Measurements from ENCODE around the gene TMEM255A.

The TMEM255A gene

DNA sequence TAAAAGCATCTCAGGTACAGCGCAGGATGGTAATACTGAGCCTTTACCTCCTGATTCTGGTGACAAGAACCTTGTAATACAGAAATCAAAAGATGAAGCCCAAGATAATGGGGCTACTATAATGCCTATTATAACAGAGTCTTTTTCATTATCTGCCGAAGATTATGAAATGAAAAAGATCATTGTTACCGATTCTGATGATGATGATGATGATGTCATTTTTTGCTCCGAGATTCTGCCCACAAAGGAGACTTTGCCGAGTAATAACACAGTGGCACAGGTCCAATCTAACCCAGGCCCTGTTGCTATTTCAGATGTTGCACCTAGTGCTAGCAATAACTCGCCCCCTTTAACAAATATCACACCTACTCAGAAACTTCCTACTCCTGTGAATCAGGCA, 57.5 kb downstream of the TMEM255A start:
- H3K27me3 ChIP-seq (ENCODE audit: insufficient read depth, poor library complexity, severe bottlenecking) = no peaks in the 10 kb centered on the region
- TF ChIP-seq, protein P1, sequence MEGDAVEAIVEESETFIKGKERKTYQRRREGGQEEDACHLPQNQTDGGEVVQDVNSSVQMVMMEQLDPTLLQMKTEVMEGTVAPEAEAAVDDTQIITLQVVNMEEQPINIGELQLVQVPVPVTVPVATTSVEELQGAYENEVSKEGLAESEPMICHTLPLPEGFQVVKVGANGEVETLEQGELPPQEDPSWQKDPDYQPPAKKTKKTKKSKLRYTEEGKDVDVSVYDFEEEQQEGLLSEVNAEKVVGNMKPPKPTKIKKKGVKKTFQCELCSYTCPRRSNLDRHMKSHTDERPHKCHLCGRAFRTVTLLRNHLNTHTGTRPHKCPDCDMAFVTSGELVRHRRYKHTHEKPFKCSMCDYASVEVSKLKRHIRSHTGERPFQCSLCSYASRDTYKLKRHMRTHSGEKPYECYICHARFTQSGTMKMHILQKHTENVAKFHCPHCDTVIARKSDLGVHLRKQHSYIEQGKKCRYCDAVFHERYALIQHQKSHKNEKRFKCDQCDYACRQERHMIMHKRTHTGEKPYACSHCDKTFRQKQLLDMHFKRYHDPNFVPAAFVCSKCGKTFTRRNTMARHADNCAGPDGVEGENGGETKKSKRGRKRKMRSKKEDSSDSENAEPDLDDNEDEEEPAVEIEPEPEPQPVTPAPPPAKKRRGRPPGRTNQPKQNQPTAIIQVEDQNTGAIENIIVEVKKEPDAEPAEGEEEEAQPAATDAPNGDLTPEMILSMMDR (IDR thresholded peaks at IDR 0.05; ENCODE audit: poor library complexity, severe bottlenecking) = no peak
- peaks cover 19% of the 10 kb centered on the region; the same call in 1 of the 2 replicates for H3K36me3 ChIP-seq (ENCODE audit: low read depth)
- no peak overlapping the region for H3K27ac ChIP-seq (ENCODE audit: poor library complexity, severe bottlenecking)
- H3K9me3 ChIP-seq (ENCODE audit: severe bottlenecking) = no peaks in the 10 kb centered on the region
- H3K4me3 ChIP-seq (ENCODE audit: severe bottlenecking) = no peak overlapping the region
- peaks cover 3% of the 10 kb centered on the region for H3K4me1 ChIP-seq (ENCODE audit: insufficient read depth, poor library complexity, severe bottlenecking)
- ATAC-seq (ENCODE audit: low read depth) = no peak
- DNase-seq (ENCODE audit: low spot score) = no peak

DNA sequence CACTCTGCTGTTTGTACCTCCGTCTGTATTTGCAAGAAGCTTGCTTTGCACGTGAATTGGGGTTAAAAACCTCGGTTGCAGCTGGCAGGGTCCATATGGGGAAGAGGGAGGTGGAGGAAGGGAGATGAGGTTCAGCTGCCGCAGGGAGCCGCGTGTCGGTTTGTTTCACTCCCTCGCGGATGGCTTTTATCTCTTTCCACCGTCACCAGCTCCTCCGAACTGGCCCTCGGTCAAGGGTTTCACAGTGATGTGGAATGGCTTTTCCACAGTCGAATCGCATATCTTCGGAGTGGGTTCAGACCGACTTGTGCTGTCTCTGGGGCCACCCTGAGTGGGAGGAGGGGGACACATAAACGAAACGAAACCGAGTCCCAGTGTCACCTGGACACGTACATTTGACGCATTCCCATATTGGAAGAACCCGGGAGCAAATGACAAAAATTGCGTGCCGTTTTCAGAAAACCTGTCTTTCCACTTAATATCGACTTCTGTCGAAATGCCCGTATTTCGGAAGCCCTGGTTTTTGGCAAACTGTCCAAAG, 59.7 kb downstream of the TMEM255A start:
- peaks cover 19% of the 10 kb centered on the region; the same call in 1 of the 2 replicates for H3K36me3 ChIP-seq (ENCODE audit: low read depth)
- H3K4me1 ChIP-seq (ENCODE audit: insufficient read depth, poor library complexity, severe bottlenecking) = peaks cover 3% of the 10 kb centered on the region
- ATAC-seq (ENCODE audit: low read depth) = no peak
- peak overlapping the region; percentile 42 for H3K4me3 ChIP-seq (ENCODE audit: severe bottlenecking)
- TF ChIP-seq, protein P1 (IDR thresholded peaks at IDR 0.05; ENCODE audit: poor library complexity, severe bottlenecking) = no peak
- H3K27me3 ChIP-seq (ENCODE audit: insufficient read depth, poor library complexity, severe bottlenecking) = no peaks in the 10 kb centered on the region
- H3K9me3 ChIP-seq (ENCODE audit: severe bottlenecking) = no peaks in the 10 kb centered on the region
- DNase-seq (ENCODE audit: low spot score) = no peak
- peak overlapping the region; percentile 65 for H3K27ac ChIP-seq (ENCODE audit: poor library complexity, severe bottlenecking)

DNA sequence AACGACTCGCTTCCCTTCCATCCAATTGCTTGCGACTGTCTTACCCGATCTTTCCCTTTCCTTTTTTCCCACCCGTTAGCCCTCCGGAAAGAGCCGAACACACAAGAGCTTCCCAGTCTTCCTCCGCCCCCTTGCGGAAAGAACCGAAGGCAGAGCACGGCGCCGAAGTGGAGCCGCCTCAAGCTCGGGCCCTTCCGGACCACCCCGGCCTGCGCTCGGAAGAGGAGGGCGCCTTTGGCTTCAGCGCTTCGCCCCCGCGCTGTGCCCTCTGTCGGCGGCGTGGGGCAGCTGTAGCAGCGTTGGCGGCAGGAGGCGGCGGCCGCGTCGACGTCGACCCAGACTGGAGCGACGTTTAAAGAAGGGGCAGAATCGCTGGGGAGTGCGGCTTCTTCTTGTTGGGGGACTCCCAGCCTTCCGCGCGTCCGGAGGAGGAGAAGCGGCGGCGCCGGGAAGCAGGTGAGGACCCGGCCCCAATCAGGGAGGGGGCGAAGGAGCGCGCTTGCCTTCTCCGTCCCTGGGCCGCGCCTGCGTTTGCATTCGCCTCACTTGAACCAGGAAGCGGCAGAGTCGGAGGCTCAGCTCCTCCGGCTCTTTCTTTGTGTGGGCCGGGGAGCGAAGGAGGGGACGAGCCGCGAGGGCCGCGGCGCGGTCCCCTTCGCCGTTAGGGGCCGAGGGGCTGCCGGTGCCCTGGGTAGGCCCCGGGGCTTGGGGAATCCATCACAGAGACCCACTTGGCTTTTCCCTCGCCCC, 60.6 kb downstream of the TMEM255A start, which contains the start of gene ZBTB33:
TSS of gene ZBTB33 (plus strand) at position 291 of the 750 bp plus-strand sequence. CDS start 2,604 bp downstream, outside the sequence.
- peak; percentile 98 for ATAC-seq (ENCODE audit: low read depth)
- Histone ChIP-seq H3K36me3 (ENCODE audit: low read depth) (peaks cover 19% of the 10 kb centered on the region; the same call in 1 of the 2 replicates), H3K27ac (ENCODE audit: poor library complexity, severe bottlenecking) (peak within 1 kb of the TSS; percentile 65), H3K4me1 (ENCODE audit: insufficient read depth, poor library complexity, severe bottlenecking) (peaks cover 3% of the 10 kb centered on the region), H3K27me3 (ENCODE audit: insufficient read depth, poor library complexity, severe bottlenecking) (no peaks in the 10 kb centered on the region), H3K9me3 (ENCODE audit: severe bottlenecking) (no peaks in the 10 kb centered on the region), H3K4me3 (ENCODE audit: severe bottlenecking) (peak within 1 kb of the TSS; percentile 42)
- TF ChIP-seq, protein P1 (IDR thresholded peaks at IDR 0.05; ENCODE audit: poor library complexity, severe bottlenecking) = peak; percentile 69
- DNase-seq (ENCODE audit: low spot score) = peak; percentile 85

DNA sequence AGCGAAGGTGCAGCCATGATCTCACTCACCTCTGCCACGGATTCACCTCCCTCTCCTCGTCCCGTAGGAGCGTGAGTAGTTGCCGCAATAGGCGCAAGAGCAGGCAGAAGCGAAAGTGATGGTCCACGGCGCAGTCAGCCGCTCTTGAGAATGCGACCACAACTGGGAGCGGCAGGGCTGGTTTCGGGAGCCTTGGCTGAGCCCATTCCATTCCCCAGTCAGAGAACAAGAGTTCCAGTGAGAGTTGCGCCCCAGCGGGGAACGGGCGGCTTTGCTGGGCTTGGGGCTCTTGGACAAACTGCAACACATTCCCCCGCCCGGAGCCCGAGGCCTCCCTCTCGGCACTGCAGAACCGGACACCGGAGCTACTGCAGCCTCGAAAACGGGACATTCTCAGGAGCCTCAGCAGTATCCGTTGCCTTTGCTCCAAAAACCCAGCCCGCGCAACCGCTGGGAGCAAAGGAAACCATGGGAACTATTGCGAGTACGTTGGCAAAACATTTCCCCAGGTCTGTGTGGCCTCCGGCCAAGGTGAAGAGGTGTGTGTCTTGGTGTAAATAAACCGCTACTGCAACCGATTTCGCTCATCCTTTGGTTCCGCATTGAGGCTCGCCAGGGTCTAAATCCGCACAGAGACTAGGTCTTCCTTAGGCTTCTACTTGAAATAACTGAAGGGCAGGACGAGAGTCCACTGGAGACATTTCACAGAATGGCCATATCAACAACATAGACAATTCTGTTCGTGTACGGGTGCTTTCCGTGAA, 66.3 kb downstream of the TMEM255A start:
- TF ChIP-seq, protein P1 (IDR thresholded peaks at IDR 0.05; ENCODE audit: poor library complexity, severe bottlenecking) = no peak

More for the DNA sequence above, 66.3 kb downstream of the TMEM255A start:
- peak overlapping the region; percentile 67 for H3K27ac ChIP-seq (ENCODE audit: poor library complexity, severe bottlenecking)
- H3K36me3 ChIP-seq (ENCODE audit: low read depth) = no peaks in the 10 kb centered on the region
- peak; percentile 53 for DNase-seq (ENCODE audit: low spot score)
- H3K4me1 ChIP-seq (ENCODE audit: insufficient read depth, poor library complexity, severe bottlenecking) = no peaks in the 10 kb centered on the region
- H3K9me3 ChIP-seq (ENCODE audit: severe bottlenecking) = no peaks in the 10 kb centered on the region
- peak; percentile 85 for ATAC-seq (ENCODE audit: low read depth)
- H3K4me3 ChIP-seq (ENCODE audit: severe bottlenecking) = peak overlapping the region; percentile 95
- H3K27me3 ChIP-seq (ENCODE audit: insufficient read depth, poor library complexity, severe bottlenecking) = no peaks in the 10 kb centered on the region
